ENCODE data around the gene GNRH2.
A peak's percentile ranks its signal among the peaks of the same experiment; 100 is the strongest.
"Not testable (repeated sequence)": the region's sequence is repeated elsewhere in the genome, so short reads cannot be mapped to it uniquely, and the experiment has no call there.

The GNRH2 gene

GRCh38 chr20:3043322-3043721 lies at the start of gene GNRH2:
GNRH2 (plus strand) TSS chr20:3043622; CDS start chr20:3044415, 793 bp downstream.
- no peak for DNase-seq

GRCh38 chr20:2995796-2996195 lies 47.6 kb upstream of the GNRH2 start:
- DNase-seq, result no peak

- no peak for DNase-seq
Measured at GRCh38 chr20:2998728-2999127, 44.7 kb upstream of the GNRH2 start.

GRCh38 chr20:3000852-3001523 lies 42.4 kb upstream of the GNRH2 start:
- peak; percentile 5 for DNase-seq

GRCh38 chr20:3003416-3003815 lies 40.0 kb upstream of the GNRH2 start:
- no peak for DNase-seq

- no peak for DNase-seq
Measured at GRCh38 chr20:3010985-3011723, 32.3 kb upstream of the GNRH2 start.

- DNase-seq, result no peak
Measured at GRCh38 chr20:3011752-3012151, 31.7 kb upstream of the GNRH2 start.

- DNase-seq, result no peak
Measured at GRCh38 chr20:3013771-3014170, 29.7 kb upstream of the GNRH2 start.

- DNase-seq, result no peak
Measured at GRCh38 chr20:3014179-3014578, 29.2 kb upstream of the GNRH2 start.

GRCh38 chr20:3014662-3015061 lies 28.8 kb upstream of the GNRH2 start:
- no peak for DNase-seq

- DNase-seq, result not testable (repeated sequence)
Measured at GRCh38 chr20:3015302-3015701, 28.1 kb upstream of the GNRH2 start.

- no peak for DNase-seq
Measured at GRCh38 chr20:3021327-3021726, 22.1 kb upstream of the GNRH2 start.

- DNase-seq, result no peak
Measured at GRCh38 chr20:3021777-3022176, 21.6 kb upstream of the GNRH2 start.

- DNase-seq, result not testable (repeated sequence)
Measured at GRCh38 chr20:3022559-3023490, 20.6 kb upstream of the GNRH2 start.

GRCh38 chr20:3027987-3028386 lies 15.4 kb upstream of the GNRH2 start:
- DNase-seq, result no peak

GRCh38 chr20:3031524-3032147 lies 11.8 kb upstream of the GNRH2 start:
- no peak for DNase-seq

- DNase-seq, result no peak
Measured at GRCh38 chr20:3032624-3033023, 10.8 kb upstream of the GNRH2 start.

- no peak for DNase-seq
Measured at GRCh38 chr20:3037654-3038053, 5.8 kb upstream of the GNRH2 start.

- no peak for DNase-seq
Measured at GRCh38 chr20:3038454-3038853, 5.0 kb upstream of the GNRH2 start.

GRCh38 chr20:3039426-3039825 lies 4.0 kb upstream of the GNRH2 start:
- no peak for DNase-seq

- no peak for DNase-seq
Measured at GRCh38 chr20:3040086-3040485, 3.3 kb upstream of the GNRH2 start.

- no peak for DNase-seq
Measured at GRCh38 chr20:3041854-3042409, 1.5 kb upstream of the GNRH2 start.

GRCh38 chr20:3042625-3043024 lies 797 bp upstream of the GNRH2 start:
- DNase-seq, result no peak
